ENCODE measurements around the gene SUGCT. TPM values are rescaled to one million over a fixed set of nuclear protein-coding genes. Genes with fewer than 3 reads are reported as not detected.

Gene SUGCT
- total RNA-seq, 1 experiment from 2014 or later = 5.4 TPM

- Histone ChIP-seq H3T11ph (ENCODE audit: low read length) (no peak overlapping the region), H3K9me3 (ENCODE audit: control insufficient read depth, low read depth, low read length) (no peaks in the 10 kb centered on the region), H2BK12ac (ENCODE audit: insufficient read length, low read depth, low read length) (no peak overlapping the region), H3K56ac (ENCODE audit: insufficient read length, low read depth, low read length) (no peak overlapping the region), H3K27me3 (ENCODE audit: insufficient read depth, low read length) (no peaks in the 10 kb centered on the region), H4K20me1 (ENCODE audit: control insufficient read depth, insufficient read depth, insufficient read length) (no peaks in the 10 kb centered on the region), H2AFZ (ENCODE audit: low read length) (no peak overlapping the region), H3K9ac (ENCODE audit: extremely low read depth, insufficient read length, low read length) (no peak overlapping the region), H3K23ac (ENCODE audit: insufficient read length, low read depth, low read length) (no peak overlapping the region), H2AK5ac (ENCODE audit: insufficient read length, low read length) (no peak overlapping the region), H4K5ac (ENCODE audit: insufficient read length, low read depth, low read length) (no peak overlapping the region), H3K4me2 (ENCODE audit: insufficient read depth, insufficient read length, low read length) (no peak overlapping the region), H3K4ac (ENCODE audit: low read depth, low read length) (no peak overlapping the region), H3K4me1 (ENCODE audit: insufficient read depth, low read length) (no peaks in the 10 kb centered on the region), H3K14ac (ENCODE audit: insufficient read depth, low read length) (no peak overlapping the region), H3K79me1 (ENCODE audit: insufficient read depth, low read depth, low read length, poor library complexity, severe bottlenecking) (no peaks in the 10 kb centered on the region), H3K23me2 (ENCODE audit: insufficient read length, low read depth, low read length, poor library complexity, severe bottlenecking) (no peaks in the 10 kb centered on the region), H2BK120ac (ENCODE audit: low read depth, low read length, poor library complexity, severe bottlenecking) (no peak overlapping the region), H2BK5ac (ENCODE audit: insufficient read length, low read length) (no peak overlapping the region), H3K79me2 (ENCODE audit: insufficient read depth, low read length) (no peaks in the 10 kb centered on the region), H4K8ac (replicated peaks; ENCODE audit: insufficient read length, low read depth, low read length) (no peak overlapping the region), H3K18ac (ENCODE audit: insufficient read length, low read depth, low read length) (no peak overlapping the region), H3K27ac (ENCODE audit: insufficient read length, low read depth, low read length) (no peak overlapping the region), H4K91ac (ENCODE audit: insufficient read length, low read depth, low read length) (no peak overlapping the region), H2BK15ac (ENCODE audit: low read depth, low read length) (no peak overlapping the region), H2BK20ac (ENCODE audit: low read depth, low read length, poor library complexity, severe bottlenecking) (no peak overlapping the region)
- Mint-ChIP-seq H3K27me3 (ENCODE audit: low read depth) (no peaks in the 10 kb centered on the region), H3K9me3 (no peaks in the 10 kb centered on the region), H3K36me3 (ENCODE audit: insufficient read depth in 1 of 3, low read depth in 3 of 3) (no peaks in the 10 kb centered on the region; a peak in 1 of 7 replicates), H3K27ac (no peak overlapping the region), H3K4me3 (no peak overlapping the region), H3K4me1 (peaks cover 5% of the 10 kb centered on the region in 2 experiments)
- DNase-seq = no peak
- no CpG with 5 or more reads among the region's 1 CpG for WGBS (ENCODE audit: extremely low coverage, insufficient read length, low lambda C conversion rate)
- TF ChIP-seq CTCF (conservative IDR thresholded peaks at IDR 0.05) = no peak
Measured at GRCh38 chr7:40243076-40243475, 108.3 kb downstream of the SUGCT start.
